Measurements from ENCODE around the gene CXCL12.
A peak's percentile ranks its signal among the peaks of the same experiment; 100 is the strongest.

CXCL12 gene

GRCh38 chr10:44384601-44385025, 284 bp downstream of the CXCL12 start:
- peak; percentile 73 for DNase-seq (ENCODE audit: low spot score)

- peak; percentile 76 for DNase-seq (ENCODE audit: low spot score)
Measured at GRCh38 chr10:44383749-44384600, 922 bp downstream of the CXCL12 start.

DNA sequence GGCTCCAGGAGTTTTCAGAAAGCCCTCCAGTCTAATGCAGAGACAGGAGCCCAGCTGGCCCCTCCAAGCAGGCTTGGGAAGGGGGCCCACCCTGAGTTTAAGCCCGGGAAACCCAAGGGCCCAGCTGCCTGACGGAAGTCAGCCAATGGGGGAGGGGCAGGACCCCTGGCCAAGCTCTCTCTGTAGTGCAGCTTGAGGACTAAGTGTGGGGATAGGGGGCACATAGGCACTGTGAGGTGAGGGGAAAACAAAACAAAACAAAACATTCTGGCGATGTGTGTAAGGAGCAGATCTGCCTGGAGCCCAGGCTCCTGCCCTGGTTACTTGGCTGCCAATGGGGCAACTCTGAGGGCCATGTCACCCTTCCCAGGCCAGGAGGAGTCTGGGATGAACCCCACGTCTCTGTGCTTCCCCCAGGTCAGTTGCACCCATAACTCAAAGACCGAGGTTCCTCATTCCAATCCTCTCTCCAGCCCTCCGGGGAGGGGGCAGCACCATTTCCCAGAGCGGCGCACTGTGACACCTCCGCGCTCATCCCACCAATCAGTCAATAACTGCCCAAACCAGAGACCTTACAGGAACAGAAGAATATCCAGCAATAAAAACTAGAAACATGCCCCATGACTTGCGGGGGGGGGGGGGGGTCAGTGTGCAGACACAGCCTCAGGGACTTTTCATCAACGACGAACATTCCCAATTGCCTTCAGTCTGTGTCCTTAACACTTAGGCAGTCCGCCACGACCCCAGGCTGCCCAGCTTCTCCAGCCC, 1.7 kb downstream of the CXCL12 start:
- no peak for DNase-seq (ENCODE audit: low spot score)

DNA sequence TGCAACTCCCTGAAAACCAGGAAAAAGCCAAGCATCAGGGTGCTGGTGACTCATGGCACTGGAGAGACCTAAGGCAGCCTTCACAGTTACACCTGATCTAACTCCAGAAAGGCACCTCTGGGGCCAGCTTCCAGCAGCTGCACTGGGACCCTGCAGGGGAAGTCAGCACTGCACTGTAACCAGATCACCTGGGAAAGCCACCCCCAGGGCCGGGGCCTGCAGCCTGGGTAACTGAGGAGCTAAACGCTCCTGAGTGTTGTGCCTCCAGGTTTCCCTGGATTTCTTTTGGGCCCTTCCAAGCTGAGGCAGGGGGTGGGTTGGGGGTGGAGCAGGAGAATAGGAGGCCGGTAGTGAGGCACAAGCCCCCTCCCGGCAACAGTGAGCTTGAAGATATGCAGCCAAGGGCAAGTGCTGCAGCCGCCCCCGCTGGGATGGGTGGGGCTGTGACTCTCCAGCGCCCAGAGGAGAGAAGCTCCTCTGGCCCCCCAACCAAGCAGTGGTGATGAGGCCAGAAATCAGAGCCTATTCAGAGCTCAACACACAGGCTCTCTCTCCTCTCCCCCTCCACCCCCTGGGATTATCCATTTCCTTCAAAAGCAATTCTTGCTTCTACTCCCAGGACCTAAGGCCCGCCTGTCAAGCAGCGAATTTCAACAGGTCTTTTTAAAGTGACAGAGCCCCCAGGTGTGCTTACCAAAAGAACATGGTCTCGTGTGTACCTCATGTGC, 2.6 kb downstream of the CXCL12 start:
- DNase-seq (ENCODE audit: low spot score): peak; percentile 46

DNA sequence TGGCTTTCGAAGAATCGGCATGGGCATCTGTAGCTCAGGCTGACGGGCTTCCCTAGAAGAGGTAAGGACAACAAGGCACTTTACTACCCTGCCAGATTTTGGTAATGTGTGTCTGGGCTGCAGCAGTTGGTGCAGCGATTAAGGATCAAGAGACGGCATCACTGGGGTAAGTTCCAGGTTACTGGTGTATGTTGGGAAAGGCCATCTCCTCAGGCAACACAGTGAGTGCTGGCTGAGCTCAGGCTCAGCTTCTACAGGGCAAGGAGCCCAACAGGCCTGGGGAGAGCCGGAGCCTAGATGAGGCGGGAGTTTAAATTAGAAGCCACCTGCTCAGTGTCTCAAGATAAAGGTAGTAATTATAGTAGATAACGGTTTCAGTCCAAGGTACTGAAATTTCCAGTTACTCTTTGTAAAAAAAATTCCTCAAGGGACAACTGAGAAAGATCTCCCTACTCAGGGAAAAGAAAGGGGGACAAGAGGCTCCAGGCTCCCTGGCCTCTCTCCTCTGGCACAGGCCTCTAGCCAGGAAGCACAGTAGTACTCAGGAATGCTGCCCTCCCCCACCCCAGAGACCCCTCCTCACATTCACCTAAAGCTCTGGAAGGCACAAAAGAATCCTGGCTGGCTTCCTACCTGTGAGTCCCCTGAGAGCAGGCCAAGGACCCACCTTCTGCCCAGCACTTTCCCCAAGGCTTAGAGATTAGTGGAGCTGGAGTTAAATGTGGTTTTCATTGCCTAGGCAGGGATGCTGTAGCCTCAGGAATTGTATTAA, 3.9 kb downstream of the CXCL12 start:
- no peak for DNase-seq (ENCODE audit: low spot score)

- DNase-seq (ENCODE audit: low spot score): no peak
Measured at GRCh38 chr10:44379907-44380306, 5.0 kb downstream of the CXCL12 start.

GRCh38 chr10:44378626-44379025, 6.3 kb downstream of the CXCL12 start:
- no peak for DNase-seq (ENCODE audit: low spot score)

DNA sequence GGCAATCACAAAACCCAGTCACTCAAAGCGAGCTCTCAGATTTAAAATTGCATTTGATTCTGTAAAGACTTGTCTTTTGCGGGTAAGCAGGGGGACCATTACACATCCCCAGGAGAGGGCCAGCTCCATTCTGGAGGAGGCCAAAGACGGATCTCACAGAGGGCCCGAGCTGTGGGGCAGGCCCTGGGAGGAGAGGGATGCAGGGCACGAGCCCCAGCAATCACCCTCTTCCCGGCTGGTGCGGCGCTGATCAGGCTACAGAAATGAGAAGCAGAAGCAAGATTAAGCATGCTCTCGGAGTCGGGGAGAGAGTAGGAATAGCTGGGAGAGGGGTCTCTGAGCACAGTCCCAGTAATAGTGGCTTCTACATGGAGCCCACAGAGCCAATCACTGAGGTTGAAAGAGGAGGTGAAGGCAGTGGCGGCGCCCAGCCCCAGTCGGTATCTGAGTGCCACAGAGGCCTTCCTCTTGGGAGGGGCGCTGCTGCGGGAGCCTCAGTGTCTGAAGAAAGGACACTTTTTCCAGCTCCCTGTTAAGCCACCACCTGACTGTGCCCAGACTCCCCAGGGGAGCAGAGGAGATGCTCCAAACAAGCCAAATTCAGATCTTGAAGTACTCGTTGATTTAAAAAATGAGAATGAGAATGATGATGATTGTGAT, 7.1 kb downstream of the CXCL12 start:
- no peak for DNase-seq (ENCODE audit: low spot score)

DNA sequence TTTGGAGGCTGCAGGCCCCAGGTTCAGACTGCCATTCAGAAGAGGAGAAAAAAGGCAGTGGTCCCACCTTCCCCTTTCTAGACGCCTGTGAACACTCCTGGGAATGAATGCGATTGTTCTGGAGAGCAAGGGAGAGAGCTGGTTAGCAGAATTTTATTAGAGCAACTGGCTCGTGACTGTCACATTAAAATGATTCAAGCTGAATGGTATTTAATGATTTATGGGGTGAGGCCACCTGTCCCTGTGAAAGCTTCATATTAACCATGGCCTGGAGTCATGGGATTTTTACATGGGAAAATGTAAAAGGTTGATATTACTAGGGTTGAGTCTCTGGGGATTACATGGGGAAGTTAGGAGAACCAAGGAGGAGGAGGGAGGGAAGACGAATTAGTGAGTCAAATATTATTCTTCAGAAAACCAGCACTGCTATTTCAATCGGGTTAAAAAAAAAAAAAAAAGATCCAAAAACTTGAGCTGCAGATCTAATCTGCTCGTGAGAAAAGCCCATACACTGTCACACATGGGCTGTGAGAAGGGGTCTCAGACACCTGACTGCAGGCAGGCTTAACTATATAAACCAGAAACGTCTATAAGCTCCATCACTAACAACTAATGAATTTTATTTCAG, 8.3 kb downstream of the CXCL12 start:
- DNase-seq (ENCODE audit: low spot score): no peak

- no peak for DNase-seq (ENCODE audit: low spot score)
Measured at GRCh38 chr10:44374155-44374554, 10.7 kb downstream of the CXCL12 start.

GRCh38 chr10:44373341-44373995, 11.4 kb downstream of the CXCL12 start:
- DNase-seq (ENCODE audit: low spot score): no peak

DNA sequence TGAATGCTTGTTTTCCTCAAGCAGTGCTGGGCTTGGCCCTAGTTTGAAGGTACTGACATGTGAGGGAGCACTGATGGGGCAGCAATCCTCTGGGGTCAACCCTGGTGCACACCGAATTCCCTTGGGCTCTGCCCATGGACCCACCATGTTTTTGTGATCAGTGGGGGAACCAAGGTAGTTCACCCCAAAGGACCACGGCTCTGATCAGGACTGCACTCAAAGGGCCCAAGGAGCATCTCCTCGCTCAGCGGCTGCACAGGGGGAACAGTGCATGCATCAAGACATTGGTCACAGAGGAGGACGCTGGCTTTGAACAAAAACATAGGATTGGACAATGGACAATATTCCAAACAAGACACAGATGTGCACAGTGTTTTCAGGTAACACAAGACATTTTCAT, 12.7 kb downstream of the CXCL12 start:
- DNase-seq (ENCODE audit: low spot score): no peak

DNA sequence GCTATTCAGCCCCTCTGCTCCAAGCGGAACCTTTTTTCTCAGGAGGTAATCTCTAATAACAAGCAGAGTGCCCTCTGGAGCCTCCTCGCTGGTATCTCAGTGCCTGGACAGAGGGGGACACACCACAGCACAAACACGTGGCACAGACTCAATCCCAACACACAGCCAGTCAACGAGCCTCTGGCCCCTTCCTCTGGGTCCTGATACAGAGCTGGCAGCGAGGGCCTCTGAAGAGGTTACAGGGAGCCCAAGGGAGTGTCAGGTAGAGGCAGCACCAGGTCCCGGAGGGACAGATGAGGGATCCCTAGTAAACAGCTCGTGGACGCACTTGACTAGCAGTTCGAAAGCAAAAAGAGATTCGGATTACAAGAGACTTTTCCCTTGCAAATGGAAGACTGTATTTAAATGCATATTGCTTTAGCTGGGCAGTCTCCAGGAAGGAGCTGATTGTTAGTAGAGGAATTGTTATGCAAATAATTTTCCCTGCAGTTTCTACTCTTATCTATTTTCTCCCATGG, 14.1 kb downstream of the CXCL12 start:
- no peak for DNase-seq (ENCODE audit: low spot score)

DNA sequence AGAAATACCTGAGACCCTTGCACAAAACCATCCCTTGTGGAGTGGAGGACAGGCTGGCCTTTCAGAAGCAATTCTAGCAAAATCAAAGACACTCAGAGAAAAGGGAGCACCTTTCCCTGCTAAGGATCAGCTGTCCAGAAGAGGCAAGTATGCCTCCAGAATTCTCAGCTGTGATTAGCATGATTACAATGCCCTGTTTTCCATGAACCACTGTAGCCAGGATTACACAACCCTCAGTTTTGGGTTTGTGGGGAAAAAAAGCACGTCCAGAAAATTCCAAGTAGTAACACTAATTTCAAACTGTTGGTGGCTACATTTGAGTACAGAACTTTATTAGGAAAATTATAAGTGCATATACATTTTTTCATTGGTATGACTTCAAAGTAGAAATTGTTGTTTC, 15.0 kb downstream of the CXCL12 start:
- peak; percentile 69 for DNase-seq (ENCODE audit: low spot score)

GRCh38 chr10:44369296-44369695, 15.6 kb downstream of the CXCL12 start:
- peak; percentile 39 for DNase-seq (ENCODE audit: low spot score)

- no peak for DNase-seq (ENCODE audit: low spot score)
Measured at GRCh38 chr10:44368637-44369036, 16.3 kb downstream of the CXCL12 start.

GRCh38 chr10:44366941-44367630, 17.8 kb downstream of the CXCL12 start:
- DNase-seq (ENCODE audit: low spot score): peak; percentile 33

GRCh38 chr10:44364566-44364965, 20.3 kb downstream of the CXCL12 start:
- DNase-seq (ENCODE audit: low spot score): no peak

- DNase-seq (ENCODE audit: low spot score): no peak
Measured at GRCh38 chr10:44363716-44364115, 21.2 kb downstream of the CXCL12 start.

Data from AG20443 (cell line).